ENCODE measurements around the gene BANP.
"Not testable (repeated sequence)": the region's sequence is repeated elsewhere in the genome, so short reads cannot be mapped to it uniquely, and the experiment has no call there.

Gene BANP

DNA sequence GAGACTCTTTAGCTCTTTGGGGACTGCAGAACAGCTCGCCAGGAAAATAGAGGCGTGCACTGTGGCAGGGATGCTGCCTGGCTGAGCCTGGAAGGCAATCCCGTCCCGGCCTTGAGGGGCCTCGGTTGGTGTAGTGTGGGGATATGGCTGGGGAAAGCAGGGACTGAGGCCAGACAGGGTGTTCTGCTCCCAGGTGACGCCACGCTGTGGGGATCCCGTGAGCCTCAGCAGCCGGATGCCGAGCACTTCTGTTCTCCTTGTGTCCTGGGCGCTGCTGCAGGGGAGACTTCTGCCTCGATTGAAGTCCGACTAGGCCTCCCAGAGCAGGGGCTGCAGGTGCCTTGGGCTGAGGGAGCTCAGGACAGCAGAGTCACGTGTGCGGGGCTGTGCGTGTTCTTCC is 72.6 kb downstream of the BANP start:
- H3K4me3 ChIP-seq (ENCODE audit: low read depth, low read length): no peak overlapping the region
- TF ChIP-seq, protein P1, sequence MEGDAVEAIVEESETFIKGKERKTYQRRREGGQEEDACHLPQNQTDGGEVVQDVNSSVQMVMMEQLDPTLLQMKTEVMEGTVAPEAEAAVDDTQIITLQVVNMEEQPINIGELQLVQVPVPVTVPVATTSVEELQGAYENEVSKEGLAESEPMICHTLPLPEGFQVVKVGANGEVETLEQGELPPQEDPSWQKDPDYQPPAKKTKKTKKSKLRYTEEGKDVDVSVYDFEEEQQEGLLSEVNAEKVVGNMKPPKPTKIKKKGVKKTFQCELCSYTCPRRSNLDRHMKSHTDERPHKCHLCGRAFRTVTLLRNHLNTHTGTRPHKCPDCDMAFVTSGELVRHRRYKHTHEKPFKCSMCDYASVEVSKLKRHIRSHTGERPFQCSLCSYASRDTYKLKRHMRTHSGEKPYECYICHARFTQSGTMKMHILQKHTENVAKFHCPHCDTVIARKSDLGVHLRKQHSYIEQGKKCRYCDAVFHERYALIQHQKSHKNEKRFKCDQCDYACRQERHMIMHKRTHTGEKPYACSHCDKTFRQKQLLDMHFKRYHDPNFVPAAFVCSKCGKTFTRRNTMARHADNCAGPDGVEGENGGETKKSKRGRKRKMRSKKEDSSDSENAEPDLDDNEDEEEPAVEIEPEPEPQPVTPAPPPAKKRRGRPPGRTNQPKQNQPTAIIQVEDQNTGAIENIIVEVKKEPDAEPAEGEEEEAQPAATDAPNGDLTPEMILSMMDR (IDR thresholded peaks at IDR 0.05; ENCODE audit: borderline replicate concordance, insufficient read depth, low read depth, low read length): no peak

DNA sequence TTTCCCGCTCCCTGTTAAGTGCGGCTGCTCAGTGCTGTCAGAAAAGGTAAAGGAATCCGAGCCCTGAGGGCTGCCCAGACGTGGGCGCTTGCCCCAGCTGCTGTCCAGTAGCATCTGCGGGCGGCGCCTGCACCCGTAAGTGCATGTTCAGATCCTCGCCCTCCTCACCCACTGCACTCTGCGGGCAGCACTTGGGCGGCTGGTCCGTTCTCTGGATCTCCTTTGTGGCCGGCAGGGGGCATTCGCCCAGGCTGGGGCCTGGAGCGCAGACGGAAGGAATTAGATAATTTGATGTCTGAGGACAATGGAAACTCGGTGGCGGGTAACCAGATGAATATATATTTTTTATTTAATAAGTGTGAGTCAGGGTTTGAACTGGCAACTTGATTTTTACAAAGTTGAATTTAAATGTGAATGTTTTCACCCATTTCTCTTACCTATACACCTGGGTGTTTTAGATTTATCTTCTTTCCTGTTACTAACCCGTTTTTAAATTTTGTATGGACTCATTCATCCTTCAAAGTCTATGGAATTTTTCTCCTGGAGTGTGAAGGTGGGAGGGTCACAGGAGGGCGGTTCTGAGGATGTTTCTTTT is 73.4 kb downstream of the BANP start:
- H3K4me3 ChIP-seq (ENCODE audit: low read depth, low read length): not testable (repeated sequence)

DNA sequence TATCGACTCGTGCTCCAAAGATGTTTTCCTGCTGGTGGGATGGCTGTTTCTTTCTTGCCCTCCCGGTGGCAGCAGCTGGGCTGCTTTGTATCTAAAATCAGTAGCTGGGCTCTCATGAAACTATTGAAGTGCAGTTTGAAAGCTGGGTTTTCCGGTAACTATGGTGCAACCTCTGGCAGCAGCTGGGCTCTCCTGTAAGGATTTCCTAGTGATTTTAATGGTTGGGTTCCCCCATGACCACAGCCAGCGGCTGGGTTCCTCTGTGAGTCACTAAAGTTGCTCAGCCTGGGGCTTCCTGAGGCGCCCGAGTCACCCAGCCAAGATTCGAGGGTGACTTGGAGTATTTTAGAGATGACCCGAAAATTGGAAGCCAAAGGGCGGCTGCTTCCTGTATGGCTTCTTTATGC is 73.9 kb downstream of the BANP start:
- H3K4me3 ChIP-seq (ENCODE audit: low read depth, low read length): not testable (repeated sequence)

DNA sequence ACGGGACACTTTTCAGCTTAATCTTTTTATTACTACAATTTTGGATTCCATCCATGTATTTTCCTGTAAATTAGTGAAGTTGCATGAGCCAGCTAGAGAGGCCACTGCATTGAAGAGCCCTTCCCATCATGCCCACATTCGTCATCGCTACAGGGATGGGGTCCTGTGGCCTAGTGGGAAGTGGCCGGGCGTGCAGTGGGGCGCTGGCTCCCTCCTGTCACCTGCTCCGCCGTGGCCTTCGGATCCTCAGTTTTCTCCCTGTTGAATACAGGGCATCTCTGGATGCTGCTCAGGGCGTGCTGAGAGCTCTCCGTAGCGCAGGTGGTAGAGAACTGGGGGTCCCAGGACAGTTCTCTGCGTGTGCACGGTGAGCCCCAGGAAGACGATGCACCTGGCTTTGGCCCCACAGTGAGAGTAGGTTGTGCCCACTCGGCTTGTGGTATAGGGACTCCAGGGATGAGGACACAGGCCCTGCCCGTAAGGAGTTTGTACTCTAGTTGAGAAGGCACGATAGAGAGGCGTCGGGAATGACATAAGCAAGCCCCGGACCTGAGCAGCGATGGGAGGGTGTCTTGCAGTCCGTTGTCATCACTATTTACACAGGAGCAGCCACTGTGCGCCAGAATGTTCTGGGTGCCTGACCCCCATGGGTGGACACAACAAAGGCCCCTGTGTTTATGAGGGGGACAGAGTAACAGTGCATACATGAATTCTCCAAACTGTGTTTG is 74.8 kb downstream of the BANP start:
- not testable (repeated sequence) for H3K4me3 ChIP-seq (ENCODE audit: low read depth, low read length)

DNA sequence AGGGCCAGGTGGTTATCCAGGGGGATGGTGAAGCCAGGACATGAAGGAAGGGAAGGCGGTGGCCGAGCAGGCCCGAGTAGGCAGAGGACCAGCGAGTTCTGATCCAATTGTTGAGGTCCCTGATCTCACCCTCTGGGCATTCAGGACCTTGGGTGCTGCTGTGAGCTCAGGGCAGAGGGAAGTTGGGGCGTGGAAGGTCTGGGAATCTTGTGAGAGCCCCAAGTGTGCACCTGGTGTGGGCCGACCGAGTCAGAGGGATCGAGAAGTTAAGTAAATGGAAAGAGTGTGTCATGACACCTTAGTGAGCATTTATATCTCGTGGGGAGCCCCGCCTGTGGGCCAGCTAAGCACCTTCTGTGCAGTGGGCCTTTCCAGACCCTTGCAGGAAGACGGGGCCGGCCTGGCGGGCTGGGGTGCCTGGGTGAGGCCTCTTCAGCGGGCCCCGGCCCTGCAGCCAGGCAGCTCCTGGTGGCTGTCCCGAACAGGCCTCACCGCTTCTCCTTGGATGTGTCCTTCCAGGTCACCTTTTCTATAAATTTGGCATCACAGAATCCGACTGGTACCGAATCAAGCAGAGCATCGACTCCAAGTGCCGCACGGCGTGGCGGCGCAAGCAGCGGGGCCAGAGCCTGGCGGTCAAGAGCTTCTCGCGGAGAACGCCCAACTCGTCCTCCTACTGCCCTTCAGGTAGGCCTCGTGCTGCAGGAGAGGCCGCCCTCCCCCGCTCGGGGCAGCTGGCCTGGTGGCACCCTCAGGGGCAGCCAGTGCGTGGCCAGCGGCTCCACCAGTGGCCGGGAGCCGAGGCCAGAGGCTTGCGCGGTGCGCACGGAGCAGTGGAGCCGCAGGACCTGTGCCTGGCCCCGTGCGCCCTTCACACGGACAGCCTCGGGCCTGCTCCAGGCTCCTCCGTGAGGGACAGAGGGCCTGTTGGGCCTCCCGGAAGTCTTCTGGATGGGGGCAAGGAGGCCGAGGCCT is 76.0 kb downstream of the BANP start:
- TF ChIP-seq, protein P1 (IDR thresholded peaks at IDR 0.05; ENCODE audit: borderline replicate concordance, insufficient read depth, low read depth, low read length): no peak
- no peak overlapping the region for H3K4me3 ChIP-seq (ENCODE audit: low read depth, low read length)

DNA sequence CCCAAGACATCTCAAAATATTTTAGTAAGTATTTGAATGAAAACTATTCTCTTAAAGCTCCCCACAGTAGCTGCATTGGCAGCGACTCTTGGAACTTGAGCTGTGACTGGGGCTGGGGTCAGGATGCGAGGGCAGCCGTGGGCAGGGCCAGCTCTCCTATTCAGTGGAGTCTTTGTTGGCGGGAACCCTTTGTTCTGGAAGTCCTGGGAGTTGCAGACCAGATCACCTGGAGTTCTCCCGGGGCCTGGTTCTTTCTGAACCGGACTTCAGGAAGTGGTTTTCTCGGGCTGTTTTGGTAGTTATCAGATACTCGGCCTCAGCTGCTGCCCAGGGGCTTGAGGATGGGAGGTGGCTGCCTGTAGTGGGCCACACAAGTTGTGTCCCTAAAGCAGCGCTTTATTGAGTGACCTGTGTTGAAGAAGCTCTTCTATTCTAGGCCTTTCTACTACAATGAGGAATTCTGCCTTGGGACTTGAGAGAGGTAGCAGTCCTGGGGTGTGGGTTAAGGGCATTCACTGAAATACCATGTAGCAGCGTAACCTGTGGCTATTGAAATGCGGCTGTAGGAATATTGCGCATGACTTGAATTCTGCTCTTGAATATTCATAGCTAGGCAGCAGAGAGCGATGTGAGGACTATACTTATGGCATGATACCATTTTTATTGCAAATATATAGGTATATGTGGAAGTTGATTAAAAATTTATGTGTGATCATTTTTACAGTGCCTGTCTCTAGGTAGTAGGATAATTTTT is 77.1 kb downstream of the BANP start:
- H3K4me3 ChIP-seq (ENCODE audit: low read depth, low read length): not testable (repeated sequence)

DNA sequence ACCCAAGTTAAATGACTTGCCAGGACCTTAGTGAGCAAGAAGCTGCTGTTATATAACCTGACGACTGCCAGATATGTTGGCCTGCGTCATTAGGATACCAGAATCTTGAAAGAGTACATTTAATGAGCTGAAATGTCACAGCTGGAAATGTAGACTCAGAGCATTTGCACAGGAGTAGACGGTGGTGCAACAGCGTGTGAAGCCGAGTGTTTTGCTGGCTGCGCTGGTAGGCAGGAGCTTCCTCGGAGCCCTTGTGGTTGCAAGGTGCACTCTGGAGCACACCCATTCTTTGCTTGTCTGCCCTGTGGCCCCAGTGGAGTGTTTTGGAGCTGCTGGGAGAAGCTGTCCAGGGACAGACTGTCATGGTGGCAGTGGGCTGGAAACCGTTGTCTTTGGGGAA is 79.3 kb downstream of the BANP start:
- no peak overlapping the region for H3K4me3 ChIP-seq (ENCODE audit: low read depth, low read length)
- TF ChIP-seq, protein P1 (IDR thresholded peaks at IDR 0.05; ENCODE audit: borderline replicate concordance, insufficient read depth, low read depth, low read length): no peak

DNA sequence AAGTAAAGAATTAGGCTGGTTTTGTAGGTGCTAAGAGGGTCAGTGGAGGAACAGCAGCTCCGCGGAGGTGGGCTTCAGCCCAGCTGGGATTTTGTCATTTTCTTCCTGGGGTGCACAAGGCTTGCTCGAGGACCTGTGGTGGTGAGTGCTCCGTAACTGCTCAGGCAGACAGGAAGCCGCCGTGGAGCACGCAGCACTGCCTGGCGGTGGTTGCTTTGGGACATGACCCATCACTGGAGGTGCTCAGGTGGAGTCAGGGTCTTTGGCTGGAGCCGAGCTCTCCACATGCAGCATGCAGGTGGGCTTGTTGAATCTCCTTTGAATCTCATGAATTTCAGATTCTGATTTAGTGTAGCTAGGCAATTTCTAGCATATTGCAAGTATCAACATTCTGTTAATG is 79.7 kb downstream of the BANP start:
- not testable (repeated sequence) for H3K4me3 ChIP-seq (ENCODE audit: low read depth, low read length)

DNA sequence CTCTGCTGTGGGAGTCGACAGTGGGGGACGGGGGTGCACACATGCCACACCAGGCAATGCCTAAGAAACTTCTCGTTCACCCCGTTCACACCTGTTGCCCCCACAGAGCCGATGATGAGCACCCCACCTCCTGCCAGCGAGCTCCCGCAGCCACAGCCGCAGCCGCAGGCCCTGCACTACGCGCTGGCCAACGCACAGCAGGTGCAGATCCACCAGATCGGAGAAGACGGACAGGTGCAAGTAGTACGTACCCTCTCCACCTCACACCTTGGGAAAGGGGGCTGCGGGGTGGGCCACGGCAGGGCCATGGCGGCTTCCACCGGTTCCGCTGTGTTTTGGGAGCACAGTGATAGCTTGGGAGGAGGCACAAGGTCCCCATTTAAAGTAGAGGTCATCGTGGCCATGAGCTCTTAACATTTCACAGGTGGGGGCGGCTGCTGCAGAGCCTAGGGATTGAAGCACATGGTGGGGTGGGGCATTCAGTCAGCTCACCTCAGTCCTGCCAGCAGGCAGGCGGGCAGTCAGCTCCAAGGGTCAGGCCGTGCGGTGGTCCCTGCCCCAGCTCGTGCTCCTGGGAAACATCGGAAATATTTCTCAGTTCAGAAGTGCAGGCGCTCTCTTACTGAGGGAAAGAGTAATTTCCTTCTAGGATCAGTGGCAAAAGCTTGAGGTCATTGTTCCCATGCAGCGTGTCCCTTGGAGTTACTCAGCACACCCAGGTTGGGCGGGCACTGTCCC is 81.9 kb downstream of the BANP start:
- not testable (repeated sequence) for H3K4me3 ChIP-seq (ENCODE audit: low read depth, low read length)
